Activated naive CD4-positive, alpha-beta T cell treated with anti-CD3 and anti-CD28 coated beads for 36 hours (primary cell): ENCODE results near the gene IL3. TPM values are rescaled to one million over a fixed set of nuclear protein-coding genes. Genes with fewer than 3 reads are reported as not detected.
"Not testable (repeated sequence)": the region's sequence is repeated elsewhere in the genome, so short reads cannot be mapped to it uniquely, and the experiment has no call there.

Experiments
- CTCF ChIA-PET: fragments of 350-600 bp; sonication (Branson Sonifier 250); formaldehyde crosslinking; loops from one replicate; lab custom pipeline; 2021; ENCODE audit warnings: antibody characterized with exemption; lab: Charles Lee
- DNase-seq: peaks from one replicate; pipeline ENCODE4 v3.0.0-alpha.2; 2020
- H3K27ac Mint-ChIP-seq: one replicate; pipeline ENCODE4 v1.8.0; 2021; ENCODE audit warnings: mild to moderate bottlenecking, mixed read lengths
- H3K27me3 Mint-ChIP-seq: one replicate; pipeline ENCODE4 v1.8.0; 2021; ENCODE audit warnings: low read depth, mixed read lengths
- H3K36me3 Mint-ChIP-seq: one replicate; pipeline ENCODE4 v1.8.0; 2021; ENCODE audit warnings: low read depth, mixed read lengths
- H3K4me1 Mint-ChIP-seq: one replicate; pipeline ENCODE4 v1.8.0; 2021; ENCODE audit warnings: low read depth, mixed read lengths
- H3K4me3 Mint-ChIP-seq: one replicate; pipeline ENCODE4 v1.8.0; 2021; ENCODE audit warnings: mild to moderate bottlenecking, moderate library complexity, mixed read lengths
- H3K9me3 Mint-ChIP-seq: one replicate; pipeline ENCODE4 v1.8.0; 2021; ENCODE audit warnings: mixed read lengths
- intact Hi-C: fragments of 100-400 bp; cut with micrococcal nuclease; formaldehyde crosslinking; loops from one replicate; pipeline ENCODE4 v1.15.1; 2023
- total RNA-seq, 2 experiments: library from RNA; stranded (reverse); gene quantifications; one replicate each; pipeline ENCODE4 v1.2.3, GENCODE V29; 2021

Gene IL3
- total RNA-seq, 2 experiments from 2014 or later: not detected

DNA sequence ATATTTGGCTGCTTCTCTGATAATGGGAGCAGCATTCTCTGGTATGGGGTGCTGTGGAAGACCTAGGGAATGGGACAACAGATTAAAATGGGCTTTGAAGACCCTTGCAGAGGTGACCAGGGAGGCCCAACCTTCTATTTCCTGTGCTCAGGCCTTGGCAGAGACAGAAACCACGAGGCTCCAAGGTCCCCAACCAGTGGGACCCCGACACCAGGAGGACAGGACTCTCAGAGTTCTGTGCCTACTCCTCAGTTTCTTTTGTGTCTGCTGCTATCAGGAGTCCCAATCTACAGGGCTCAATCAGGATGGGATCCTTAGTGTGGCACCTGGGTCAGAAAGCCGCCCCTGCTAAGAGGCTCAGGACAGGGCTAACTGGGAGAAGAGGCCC is 42.5 kb downstream of the IL3 start:
- Mint-ChIP-seq H3K9me3 (no peaks in the 10 kb centered on the region), H3K4me3 (no peak overlapping the region), H3K36me3 (no peaks in the 10 kb centered on the region), H3K4me1 (peaks cover 65% of the 10 kb centered on the region), H3K27ac (peak overlapping the region; percentile 73), H3K27me3 (no peaks in the 10 kb centered on the region)
- CTCF ChIA-PET: interaction anchor here (0.5 to 1.3 kb wide), 2 partner anchors 74 to 82 kb away, joined by 3 to 4 read pairs; no protein-coding TSS in a partner anchor
- DNase-seq: no peak
- intact Hi-C loops: loop anchor here (1.0 to 10.0 kb wide), 11 partner anchors 33 to 1028 kb away; partner anchors contain the start of genes IRF1 and RAPGEF6

DNA sequence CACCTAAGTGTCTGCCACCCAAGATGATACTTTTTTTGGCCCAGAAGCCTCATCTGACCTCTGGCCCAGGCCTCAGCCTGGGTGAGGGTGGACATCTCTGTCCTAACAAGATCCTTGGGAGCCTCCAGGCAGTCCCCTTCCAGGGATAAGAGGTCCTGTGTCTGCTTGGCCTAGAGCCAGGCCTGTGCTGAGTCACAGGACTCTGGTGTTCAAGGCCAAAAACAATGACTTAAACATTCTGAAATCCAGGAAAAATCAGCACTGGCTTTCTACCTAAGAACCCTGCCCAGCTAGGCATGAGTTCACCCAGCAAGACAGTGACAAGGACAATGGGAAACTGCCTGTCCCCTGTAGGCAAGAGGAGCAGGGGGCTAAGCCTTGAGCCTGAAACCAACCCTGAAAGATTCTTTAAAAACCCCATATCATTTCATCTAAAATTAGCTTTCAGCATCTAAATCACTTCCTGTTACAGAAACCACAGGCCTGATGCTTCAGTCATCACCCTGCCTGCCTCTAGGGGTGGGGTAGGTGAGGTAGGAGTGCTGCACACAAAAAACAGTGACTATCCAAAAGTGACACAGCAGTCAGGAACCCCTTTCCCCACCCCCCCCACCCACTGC is 43.0 kb downstream of the IL3 start:
- CTCF ChIA-PET: interaction anchor here (0.5 to 1.3 kb wide), 4 partner anchors 70 to 392 kb away, joined by 3 to 4 read pairs (median 4); no protein-coding TSS in a partner anchor
- peak; percentile 84 for DNase-seq
- Mint-ChIP-seq H3K4me3 (no peak overlapping the region), H3K4me1 (peaks cover 60% of the 10 kb centered on the region), H3K36me3 (no peaks in the 10 kb centered on the region), H3K9me3 (peaks cover under 1% of the 10 kb centered on the region), H3K27ac (peak overlapping the region; percentile 73), H3K27me3 (no peaks in the 10 kb centered on the region)
- intact Hi-C loops: loop anchor here (1.0 to 10.0 kb wide), 11 partner anchors 33 to 1029 kb away; partner anchors contain the start of genes IRF1 and RAPGEF6

DNA sequence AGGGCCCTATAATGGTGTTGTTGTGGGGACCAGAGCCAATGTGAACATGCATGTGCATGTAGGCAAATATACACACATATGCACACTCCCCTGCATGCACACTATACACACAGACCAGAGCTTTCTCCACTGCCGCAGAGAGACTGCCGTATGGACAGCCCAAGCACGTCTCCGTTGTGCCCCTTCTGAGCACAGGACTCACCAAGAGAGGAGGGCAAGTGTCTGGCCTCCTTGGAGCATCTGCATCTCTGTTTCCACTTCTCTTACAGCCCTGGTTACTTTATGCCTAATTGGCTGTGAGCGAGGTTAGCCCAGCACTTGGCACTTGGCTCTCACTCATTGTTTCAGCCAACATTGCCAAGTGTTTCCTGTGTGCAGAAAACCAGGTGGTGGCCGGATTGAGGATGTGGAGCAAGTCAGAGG is 43.5 kb downstream of the IL3 start:
- DNase-seq: peak; percentile 39
- Mint-ChIP-seq H3K27ac (peak overlapping the region; percentile 73), H3K27me3 (no peaks in the 10 kb centered on the region), H3K36me3 (no peaks in the 10 kb centered on the region), H3K4me3 (no peak overlapping the region), H3K4me1 (peaks cover 56% of the 10 kb centered on the region), H3K9me3 (peaks cover 2% of the 10 kb centered on the region)
- intact Hi-C loops: loop anchor here (1.0 to 10.0 kb wide), 11 partner anchors 34 to 1029 kb away; partner anchors contain the start of genes IRF1 and RAPGEF6
- CTCF ChIA-PET: interaction anchor here (0.6 to 1.9 kb wide), 5 partner anchors 11 to 392 kb away, joined by 3 to 9 read pairs (median 4); no protein-coding TSS in a partner anchor

GRCh38 chr5:132104556-132104955 is 44.1 kb downstream of the IL3 start:
- H3K27me3 Mint-ChIP-seq: no peaks in the 10 kb centered on the region
- no peak overlapping the region for H3K27ac Mint-ChIP-seq
- no peaks in the 10 kb centered on the region for H3K36me3 Mint-ChIP-seq
- CTCF ChIA-PET: interaction anchor here (0.6 to 1.9 kb wide), 5 partner anchors 12 to 86 kb away, joined by 3 to 9 read pairs (median 3); no protein-coding TSS in a partner anchor
- no peak for DNase-seq
- H3K4me3 Mint-ChIP-seq: no peak overlapping the region
- peaks cover 2% of the 10 kb centered on the region for H3K9me3 Mint-ChIP-seq
- peaks cover 51% of the 10 kb centered on the region for H3K4me1 Mint-ChIP-seq
- intact Hi-C loops: loop anchor here (10.0 kb wide), 1 partner anchor 1030 kb away; no protein-coding TSS in a partner anchor

DNA sequence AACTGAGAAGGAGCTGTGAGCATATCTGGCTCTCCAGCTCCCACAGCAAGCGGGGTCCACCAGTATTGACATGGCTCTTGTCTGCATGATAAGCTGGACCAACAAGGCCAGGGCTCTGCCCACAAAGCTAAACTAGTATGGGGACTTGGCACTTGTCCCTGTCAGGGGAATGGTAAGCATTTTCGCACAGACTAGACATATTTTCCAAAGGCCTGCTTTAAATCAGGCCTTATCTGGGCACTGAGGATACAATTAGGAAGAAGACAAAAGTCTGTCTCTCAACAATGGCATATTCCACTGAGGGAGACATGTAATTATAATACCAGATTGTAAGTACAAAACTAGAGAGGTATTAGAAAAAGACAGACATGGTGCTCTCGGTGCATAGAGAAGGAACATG is 45.2 kb downstream of the IL3 start:
- no peak for DNase-seq
- no peak overlapping the region for H3K4me3 Mint-ChIP-seq
- peaks cover 43% of the 10 kb centered on the region for H3K4me1 Mint-ChIP-seq
- CTCF ChIA-PET: interaction anchor here (0.6 to 1.9 kb wide), 4 partner anchors 13 to 517 kb away, joined by 3 to 9 read pairs (median 3); no protein-coding TSS in a partner anchor
- no peaks in the 10 kb centered on the region for H3K27me3 Mint-ChIP-seq
- H3K36me3 Mint-ChIP-seq: no peaks in the 10 kb centered on the region
- intact Hi-C loops: loop anchor here (10.0 kb wide), 1 partner anchor 1031 kb away; no protein-coding TSS in a partner anchor
- no peak overlapping the region for H3K27ac Mint-ChIP-seq
- peaks cover 2% of the 10 kb centered on the region for H3K9me3 Mint-ChIP-seq

DNA sequence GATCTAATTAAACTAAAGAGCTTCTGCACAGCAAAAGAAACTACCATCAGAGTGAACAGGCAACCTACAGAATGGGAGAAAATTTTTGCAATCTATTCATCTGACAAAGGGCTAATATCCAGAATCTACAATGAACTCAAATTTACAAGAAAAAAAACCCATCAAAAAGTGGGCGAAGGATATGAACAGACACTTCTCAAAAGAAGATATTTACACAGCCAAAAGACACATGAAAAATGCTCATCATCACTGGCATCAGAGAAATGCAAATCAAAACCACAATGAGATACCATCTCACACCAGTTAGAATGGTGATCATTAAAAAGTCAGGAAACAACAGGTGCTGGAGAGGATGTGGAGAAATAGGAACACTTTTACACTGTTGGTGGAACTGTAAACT is 48.0 kb downstream of the IL3 start:
- intact Hi-C loops: loop anchor here (10.0 kb wide), 1 partner anchor 1034 kb away; no protein-coding TSS in a partner anchor
- H3K27ac Mint-ChIP-seq, H3K27me3 Mint-ChIP-seq, DNase-seq, H3K9me3 Mint-ChIP-seq, H3K36me3 Mint-ChIP-seq, H3K4me3 Mint-ChIP-seq, CTCF ChIA-PET: not testable (repeated sequence)
- H3K4me1 Mint-ChIP-seq: peaks cover 28% of the 10 kb centered on the region

DNA sequence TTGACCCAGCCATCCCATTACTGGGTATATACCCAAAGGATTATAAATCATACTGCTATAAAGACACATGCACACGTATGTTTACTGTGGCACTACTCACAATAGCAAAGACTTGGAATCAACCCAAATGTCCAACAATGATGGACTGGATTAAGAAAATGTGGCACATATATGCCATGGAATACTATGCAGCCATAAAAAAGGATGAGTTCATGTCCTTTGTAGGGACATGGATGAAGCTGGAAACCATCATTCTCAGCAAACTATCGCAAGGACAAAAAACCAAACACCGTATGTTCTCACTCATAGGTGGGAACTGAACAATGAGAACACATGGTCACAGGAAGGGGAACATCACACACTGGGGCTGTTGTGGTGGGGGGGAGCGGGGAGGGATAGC is 48.5 kb downstream of the IL3 start:
- H3K36me3 Mint-ChIP-seq, H3K27ac Mint-ChIP-seq, H3K27me3 Mint-ChIP-seq, H3K4me3 Mint-ChIP-seq, DNase-seq, H3K9me3 Mint-ChIP-seq: not testable (repeated sequence)
- CTCF ChIA-PET: interaction anchor here (2.0 kb wide), 1 partner anchor 71 kb away, joined by 6 read pairs; no protein-coding TSS in a partner anchor
- intact Hi-C loops: loop anchor here (10.0 kb wide), 1 partner anchor 1034 kb away; no protein-coding TSS in a partner anchor
- H3K4me1 Mint-ChIP-seq: peaks cover 23% of the 10 kb centered on the region

DNA sequence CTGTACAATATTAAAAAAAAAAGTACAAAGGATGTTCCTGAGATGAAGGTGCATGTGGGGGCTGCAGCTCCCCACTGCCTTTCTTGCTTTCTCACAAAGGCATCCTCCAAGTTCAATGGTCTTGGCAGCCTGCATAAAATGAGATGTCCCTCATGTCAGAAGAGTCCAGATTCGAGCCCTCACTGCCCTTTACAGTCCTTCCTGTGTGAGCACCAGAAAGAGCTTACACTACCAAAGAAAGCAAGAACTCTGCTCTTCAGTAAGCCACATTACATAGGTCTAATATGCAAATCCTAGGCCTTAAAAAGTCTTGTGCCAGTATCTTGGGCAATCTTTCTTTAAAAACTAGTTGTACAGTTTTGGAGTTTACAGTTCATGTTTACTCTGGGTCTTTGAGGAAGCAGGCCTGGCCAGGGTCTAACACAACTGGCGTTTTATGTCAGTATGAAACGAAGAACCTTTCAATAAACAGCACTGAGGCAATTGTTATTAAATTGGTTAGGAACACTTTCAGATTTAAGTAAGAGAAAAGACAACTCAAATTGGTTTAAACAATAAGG is 49.1 kb downstream of the IL3 start:
- Mint-ChIP-seq H3K4me3 (no peak overlapping the region), H3K4me1 (peaks cover 20% of the 10 kb centered on the region), H3K27ac (no peak overlapping the region), H3K9me3 (peaks cover 2% of the 10 kb centered on the region), H3K27me3 (no peaks in the 10 kb centered on the region), H3K36me3 (no peaks in the 10 kb centered on the region)
- CTCF ChIA-PET: interaction anchor here (2.0 kb wide), 1 partner anchor 70 kb away, joined by 6 read pairs; no protein-coding TSS in a partner anchor
- no peak for DNase-seq
- intact Hi-C loops: loop anchor here (10.0 kb wide), 1 partner anchor 1035 kb away; no protein-coding TSS in a partner anchor

- no peak overlapping the region for H3K4me3 Mint-ChIP-seq
- no peaks in the 10 kb centered on the region for H3K27me3 Mint-ChIP-seq
- H3K9me3 Mint-ChIP-seq: peaks cover 2% of the 10 kb centered on the region
- CTCF ChIA-PET: interaction anchor here (2.0 kb wide), 1 partner anchor 70 kb away, joined by 6 read pairs; no protein-coding TSS in a partner anchor
- H3K27ac Mint-ChIP-seq: no peak overlapping the region
- no peaks in the 10 kb centered on the region for H3K36me3 Mint-ChIP-seq
- DNase-seq: no peak
- intact Hi-C loops: no loop called here
- peaks cover 21% of the 10 kb centered on the region for H3K4me1 Mint-ChIP-seq
Measured at GRCh38 chr5:132110195-132110594, 49.7 kb downstream of the IL3 start.

GRCh38 chr5:132110930-132111329 is 50.5 kb downstream of the IL3 start:
- CTCF ChIA-PET: interaction anchor here (2.0 kb wide), 1 partner anchor 69 kb away, joined by 6 read pairs; no protein-coding TSS in a partner anchor
- peaks cover 2% of the 10 kb centered on the region for H3K9me3 Mint-ChIP-seq
- intact Hi-C loops: no loop called here
- no peak overlapping the region for H3K27ac Mint-ChIP-seq
- DNase-seq: no peak
- H3K27me3 Mint-ChIP-seq: no peaks in the 10 kb centered on the region
- peaks cover 21% of the 10 kb centered on the region for H3K4me1 Mint-ChIP-seq
- no peak overlapping the region for H3K4me3 Mint-ChIP-seq
- no peaks in the 10 kb centered on the region for H3K36me3 Mint-ChIP-seq

GRCh38 chr5:132112111-132112510 is 51.7 kb downstream of the IL3 start:
- Mint-ChIP-seq H3K4me1 (peaks cover 21% of the 10 kb centered on the region), H3K4me3 (no peak overlapping the region), H3K27ac (no peak overlapping the region), H3K27me3 (no peaks in the 10 kb centered on the region), H3K36me3 (no peaks in the 10 kb centered on the region), H3K9me3 (peaks cover 2% of the 10 kb centered on the region)
- CTCF ChIA-PET: interaction anchor here (1.5 kb wide), 1 partner anchor 78 kb away, joined by 3 read pairs; no protein-coding TSS in a partner anchor
- no peak for DNase-seq
- intact Hi-C loops: no loop called here
